Cerebellar cortex (tissue), 1 donor: ENCODE data around the gene MAD1L1.
A peak's percentile ranks its signal among the peaks of the same experiment; 100 is the strongest.

ENCODE experiments used
- DNase-seq: peaks from one replicate; pipeline ENCODE4 v3.0.0-alpha.2; 2015; ENCODE audit warnings: low spot score

Gene MAD1L1

DNA sequence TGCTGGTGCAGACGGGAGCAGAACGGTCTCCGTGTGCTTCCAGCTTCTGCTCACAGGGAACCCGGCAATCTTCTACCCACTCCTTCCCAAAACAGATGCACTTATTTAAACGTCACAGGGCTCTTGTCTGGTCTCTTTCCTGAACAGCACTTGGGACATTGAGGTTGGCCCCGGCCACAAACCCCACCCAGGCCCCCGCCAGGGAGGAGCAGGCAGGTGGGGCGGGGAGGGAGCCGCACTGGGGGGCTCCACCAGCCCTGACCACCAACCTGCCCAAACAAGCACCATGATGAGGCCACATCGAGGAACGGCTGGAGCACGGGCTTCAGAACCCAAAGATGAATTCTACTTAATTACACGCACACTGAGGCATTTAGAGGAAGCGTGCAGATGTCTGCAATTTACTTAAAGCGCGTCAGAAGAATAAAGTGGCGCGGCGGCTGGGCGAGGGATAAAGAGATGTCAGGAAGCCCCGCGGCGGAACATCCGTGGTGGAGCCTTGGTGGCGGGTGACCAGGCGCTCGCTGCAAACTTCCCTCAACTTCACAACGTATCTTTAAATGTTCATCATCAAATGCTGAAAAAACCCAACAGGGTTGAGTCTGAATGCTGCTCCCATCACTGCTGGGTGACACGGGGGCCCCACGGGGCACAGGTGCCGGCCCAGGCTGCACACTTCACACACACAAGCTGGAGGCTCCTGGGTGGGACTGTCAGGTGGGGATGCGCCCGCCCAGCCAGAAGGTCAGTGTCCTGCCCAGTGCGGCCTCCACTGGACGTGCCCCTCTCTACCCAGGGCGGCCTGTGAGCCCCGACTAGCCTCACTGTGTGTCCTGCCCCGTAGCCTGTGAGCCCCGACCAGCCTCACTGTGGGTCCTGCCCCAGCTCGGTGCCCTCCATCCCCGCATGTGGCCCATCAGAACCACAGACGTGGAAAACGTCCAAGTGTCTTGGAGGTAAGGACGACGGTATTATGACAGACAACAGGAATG is 279.2 kb downstream of the MAD1L1 start:
- no peak for DNase-seq

GRCh38 chr7:1952781-1953180 is 280.0 kb downstream of the MAD1L1 start:
- no peak for DNase-seq

DNA sequence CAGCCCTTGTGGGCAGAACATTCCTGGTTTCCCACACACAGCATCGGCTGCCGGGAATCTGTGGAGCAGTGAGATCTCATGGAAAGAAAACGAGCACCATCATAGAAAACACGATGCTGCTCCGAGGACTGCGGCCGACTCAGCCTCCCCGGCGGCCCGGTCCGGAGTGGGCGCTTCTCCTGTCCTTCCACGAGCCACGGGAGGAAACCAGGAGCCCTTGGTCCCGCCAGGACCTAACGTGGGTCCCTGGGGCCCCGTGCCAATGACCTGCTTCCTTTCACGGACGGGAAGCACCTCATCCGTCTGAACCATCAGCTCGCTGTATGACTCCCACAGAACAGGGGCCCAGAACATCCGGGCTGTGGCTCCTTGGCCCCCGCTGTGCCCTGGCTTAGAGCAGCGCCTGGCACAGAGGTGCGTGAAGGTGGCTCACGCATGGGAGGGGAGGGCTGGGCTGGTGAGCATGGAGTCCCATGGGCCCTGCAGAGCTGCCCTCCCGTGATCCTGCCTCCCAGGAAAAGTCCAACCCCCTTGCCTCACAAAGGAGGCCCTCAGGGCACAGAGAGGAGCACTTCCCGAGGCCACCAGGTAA is 280.5 kb downstream of the MAD1L1 start:
- no peak for DNase-seq

- DNase-seq: no peak
Observed at GRCh38 chr7:1951600-1951999, 281.1 kb downstream of the MAD1L1 start.

GRCh38 chr7:1951159-1951536 is 281.6 kb downstream of the MAD1L1 start:
- peak; percentile 28 for DNase-seq

GRCh38 chr7:1950452-1951158 is 282.1 kb downstream of the MAD1L1 start:
- no peak for DNase-seq

DNA sequence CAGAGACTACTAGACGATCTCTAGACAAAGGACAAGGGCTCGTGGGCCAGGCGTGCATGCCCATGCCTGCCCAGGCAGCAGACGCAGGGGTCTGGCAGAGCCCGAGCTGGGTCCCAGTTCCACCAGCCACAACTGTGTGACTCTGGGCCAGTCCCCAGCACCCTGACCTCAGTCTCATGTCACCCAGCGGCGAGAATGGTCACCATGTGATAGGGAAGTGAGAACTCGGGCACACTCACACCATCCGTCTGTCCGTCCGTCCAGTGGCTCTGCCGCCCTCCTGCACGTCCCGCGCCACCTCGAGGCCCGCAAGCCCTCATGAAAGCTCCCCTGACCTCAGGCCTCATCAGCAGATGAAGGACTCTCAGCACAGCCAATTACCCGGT is 282.7 kb downstream of the MAD1L1 start:
- no peak for DNase-seq

DNA sequence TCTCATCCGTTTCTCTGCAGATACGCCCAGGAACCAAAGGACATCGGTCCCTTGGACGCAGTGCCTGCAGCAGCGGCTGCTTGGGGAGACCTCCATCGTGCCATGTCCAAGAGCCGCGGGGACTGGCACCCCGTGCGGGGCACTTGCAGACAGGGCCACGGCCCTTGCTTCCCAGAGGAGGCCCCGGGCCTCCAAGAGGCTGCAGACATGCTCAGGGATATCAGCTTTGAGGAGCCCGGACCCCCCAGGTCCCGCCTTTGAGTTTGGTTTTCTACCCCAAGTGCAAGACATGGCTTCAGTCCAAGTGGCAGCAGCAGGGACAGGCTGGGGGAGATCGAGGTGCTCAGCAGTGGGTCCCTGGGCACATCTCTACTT is 283.1 kb downstream of the MAD1L1 start:
- DNase-seq: no peak

DNA sequence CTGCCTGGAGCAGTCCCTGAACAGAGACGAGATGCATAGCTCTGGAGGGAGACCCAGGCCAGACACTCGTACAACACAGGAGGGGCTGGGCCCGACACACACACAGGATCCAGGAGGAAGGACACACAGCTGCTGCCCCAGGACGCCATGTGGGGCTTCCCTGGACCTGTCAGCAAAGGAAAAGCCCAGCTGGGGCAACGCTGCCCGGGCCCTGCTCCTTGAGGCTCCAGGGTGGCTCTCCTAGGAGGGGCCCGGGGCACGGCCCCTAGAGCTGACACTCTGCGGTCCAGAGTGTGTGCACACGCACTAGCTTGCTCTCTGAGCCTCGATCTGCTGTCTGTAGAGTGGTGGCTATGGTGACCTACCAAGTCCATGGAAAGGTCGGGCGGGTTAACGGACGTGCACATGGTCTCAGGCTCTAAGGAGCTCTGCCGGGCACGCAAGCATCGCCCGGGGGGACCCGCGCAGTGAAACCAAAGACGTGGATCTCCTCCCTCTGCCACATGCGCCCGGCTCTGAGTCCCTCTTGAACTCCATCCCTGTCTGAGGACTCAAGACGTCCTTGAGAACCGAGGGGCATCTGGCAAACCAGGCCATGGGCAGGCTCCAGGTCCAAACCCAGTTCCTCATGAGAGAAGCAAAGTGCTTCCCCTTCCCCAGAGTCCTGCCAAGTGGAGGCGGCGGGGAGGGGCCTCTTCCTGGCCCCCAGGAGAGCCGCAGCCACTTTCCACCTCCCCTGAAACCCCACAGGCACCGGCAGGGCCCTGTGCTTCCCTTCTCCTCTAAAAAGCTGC is 283.7 kb downstream of the MAD1L1 start:
- no peak for DNase-seq

GRCh38 chr7:1948301-1948796 is 284.4 kb downstream of the MAD1L1 start:
- DNase-seq: no peak

- DNase-seq: no peak
Observed at GRCh38 chr7:1947586-1948217, 285.0 kb downstream of the MAD1L1 start.

DNA sequence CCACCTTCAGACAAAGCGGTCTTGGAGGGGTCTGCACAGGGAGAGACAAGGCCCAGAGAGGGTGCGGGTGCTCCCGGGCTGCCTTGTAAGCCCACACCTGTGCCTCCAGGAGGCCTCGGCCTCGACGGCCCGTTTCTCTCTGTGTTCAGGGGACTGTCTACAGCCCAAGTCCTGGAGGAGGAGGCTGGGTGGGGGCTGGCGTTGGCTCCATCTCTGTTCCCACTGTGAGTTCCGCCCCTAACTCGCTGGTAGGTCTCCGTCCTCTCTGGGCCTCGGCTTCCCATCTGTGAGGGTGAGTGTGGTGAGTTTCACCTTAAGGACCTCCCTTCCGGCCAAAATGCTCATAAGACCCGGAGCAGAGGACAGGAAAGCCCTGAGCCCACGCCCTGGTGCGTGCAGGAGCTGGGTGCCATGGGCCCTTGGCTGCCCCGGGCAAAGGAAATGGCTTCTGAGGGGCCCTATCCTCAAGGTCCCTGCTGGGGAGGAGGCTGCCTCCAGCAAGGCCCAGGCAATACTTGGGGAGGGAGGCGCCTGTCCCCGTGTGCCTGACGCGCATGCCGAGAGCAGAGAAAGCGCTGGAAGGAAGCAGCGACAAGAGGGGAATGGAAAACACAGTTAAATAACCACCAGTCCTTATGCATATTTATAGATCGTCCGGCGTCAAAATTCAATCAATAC is 285.8 kb downstream of the MAD1L1 start:
- DNase-seq: no peak

DNA sequence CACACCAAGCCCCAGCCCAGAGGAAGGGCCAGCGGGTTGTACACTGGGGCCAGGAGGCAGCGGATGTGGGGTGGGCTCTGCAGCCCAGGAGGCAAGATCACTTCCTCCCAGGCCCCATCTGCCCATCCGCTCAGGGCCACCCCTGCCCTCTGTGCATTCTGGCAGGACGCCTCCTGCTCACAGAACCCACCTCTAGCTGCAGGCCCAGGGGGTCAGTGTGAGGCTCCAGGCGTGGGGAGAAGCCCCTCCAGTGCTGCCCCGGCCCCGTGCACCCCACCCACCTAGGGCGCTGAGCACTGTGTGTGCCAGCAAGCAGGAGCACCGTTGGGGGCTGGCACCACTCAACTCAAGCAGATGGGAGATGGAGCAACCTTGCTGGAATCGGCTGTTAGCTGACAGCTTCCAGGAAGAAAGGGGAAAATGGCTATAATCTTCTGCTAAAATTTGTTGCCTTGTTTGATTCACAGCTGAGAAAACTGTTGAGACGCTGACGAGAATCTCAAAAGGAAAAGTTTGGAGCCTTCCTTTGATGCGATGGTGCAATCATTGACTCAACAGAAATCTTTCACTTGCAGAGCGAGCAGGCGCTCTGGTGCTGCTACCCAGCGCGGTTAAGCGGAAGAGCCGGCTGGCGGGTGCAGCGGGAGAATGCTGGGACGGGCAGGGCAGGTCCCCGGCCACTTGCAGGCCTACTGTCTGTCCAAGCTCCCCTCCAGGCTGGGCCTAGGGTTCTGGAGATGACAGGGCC is 286.5 kb downstream of the MAD1L1 start:
- no peak for DNase-seq

- no peak for DNase-seq
Observed at GRCh38 chr7:1945558-1945957, 287.2 kb downstream of the MAD1L1 start.

- DNase-seq: no peak
Observed at GRCh38 chr7:1944619-1945210, 288.0 kb downstream of the MAD1L1 start.

- no peak for DNase-seq
Observed at GRCh38 chr7:1943933-1944618, 288.7 kb downstream of the MAD1L1 start.

DNA sequence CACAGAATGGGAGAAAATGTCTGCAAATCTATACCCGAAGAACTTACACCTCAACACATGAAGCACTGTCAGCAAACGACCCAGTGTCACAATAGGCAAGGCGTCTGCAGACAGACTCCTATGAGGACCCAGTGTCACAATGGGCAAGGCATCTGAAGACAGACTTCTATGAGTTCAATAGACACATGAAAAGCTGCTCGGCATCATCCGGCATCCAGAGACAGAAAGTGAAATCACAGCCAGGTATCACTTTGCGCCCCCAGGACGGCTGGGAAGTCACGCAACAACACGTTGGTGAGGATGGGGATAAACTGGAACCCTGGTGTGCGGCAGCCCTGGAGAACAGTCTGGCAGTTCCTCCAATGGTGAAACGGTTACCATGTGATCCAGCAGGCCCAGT is 289.4 kb downstream of the MAD1L1 start:
- no peak for DNase-seq

DNA sequence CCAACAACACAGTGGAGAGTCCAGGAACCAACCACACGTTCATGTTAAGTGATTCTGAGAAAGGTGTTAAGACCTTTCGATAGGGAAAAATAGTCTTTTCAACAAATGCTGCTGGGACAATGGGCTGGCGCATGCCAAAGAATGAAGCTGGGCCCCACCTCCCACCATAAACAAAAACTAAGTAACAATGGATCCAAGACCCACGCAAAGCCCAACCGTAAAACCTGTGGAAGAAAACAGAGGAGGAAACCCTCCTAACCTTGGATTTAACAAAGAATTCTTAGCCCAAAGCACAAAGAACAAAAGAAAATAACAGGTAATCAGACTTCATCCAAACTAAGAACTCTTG is 289.8 kb downstream of the MAD1L1 start:
- no peak for DNase-seq

- no peak for DNase-seq
Observed at GRCh38 chr7:1942243-1942940, 290.4 kb downstream of the MAD1L1 start.
